Karpas-422 (cell line): Measurements from ENCODE around the gene ACACB. TPM values are rescaled to one million over a fixed set of nuclear protein-coding genes. Genes with fewer than 3 reads are reported as not detected.

ENCODE experiments used
- DNase-seq: peaks from one replicate; pipeline ENCODE4 v3.0.0-alpha.2; 2015
- H2AFZ ChIP-seq: fragments of 200-600 bp; sonication (generic); 2 replicates; pipeline ENCODE4 v1.6.1; 2014; ENCODE audit warnings: antibody characterized with exemption, low read length, mixed read lengths
- H3K27ac ChIP-seq: fragments of 200-600 bp; sonication (generic); 2 replicates; pipeline ENCODE4 v1.5.1; 2014; ENCODE audit warnings: mild to moderate bottlenecking, low read length, moderate library complexity
- H3K27me3 ChIP-seq: fragments of 200-600 bp; sonication (generic); 2 replicates; pipeline ENCODE4 v1.6.1; 2014; ENCODE audit warnings: low read length, mixed read lengths
- H3K36me3 ChIP-seq: fragments of 200-600 bp; sonication (generic); 2 replicates; pipeline ENCODE4 v1.6.1; 2014; ENCODE audit warnings: low read length, mixed read lengths; ENCODE audit not compliant: insufficient read depth
- H3K4me1 ChIP-seq: fragments of 200-600 bp; sonication (generic); 2 replicates; pipeline ENCODE4 v1.6.1; 2014; ENCODE audit warnings: mild to moderate bottlenecking, low read length, mixed read lengths
- H3K4me2 ChIP-seq: fragments of 200-600 bp; sonication (generic); 2 replicates; pipeline ENCODE4 v1.6.1; 2014; ENCODE audit warnings: low read length, low read depth, mild to moderate bottlenecking; ENCODE audit not compliant: poor library complexity, severe bottlenecking
- H3K4me3 ChIP-seq: fragments of 200-600 bp; sonication (generic); 2 replicates; pipeline ENCODE4 v1.5.1; 2014; ENCODE audit warnings: mild to moderate bottlenecking, antibody characterized with exemption, low read length, mixed read lengths
- H3K79me2 ChIP-seq: fragments of 200-600 bp; sonication (generic); 2 replicates; pipeline ENCODE4 v1.6.1; 2014; ENCODE audit warnings: mild to moderate bottlenecking, low read length, mixed read lengths
- H3K9ac ChIP-seq: fragments of 200-600 bp; sonication (generic); 2 replicates; pipeline ENCODE4 v1.6.0; 2014; ENCODE audit warnings: low read length
- H3K9me2 ChIP-seq: fragments of 200-600 bp; sonication (generic), shearing (Covaris generic); replicated peaks from 2 replicates; pipeline ENCODE4 v1.6.0; 2014; ENCODE audit warnings: mild to moderate bottlenecking, low read length, moderate library complexity; ENCODE audit not compliant: insufficient read depth
- H3K9me3 ChIP-seq: fragments of 300-700, 200-600 bp; sonication (generic); 2 replicates; pipeline ENCODE4 v1.6.1; 2014; ENCODE audit warnings: low read length, mixed read lengths
- H4K20me1 ChIP-seq: fragments of 200-600 bp; sonication (generic); 2 replicates; pipeline ENCODE4 v1.6.1; 2014; ENCODE audit warnings: mild to moderate bottlenecking, antibody characterized with exemption, low read length, low read depth; ENCODE audit not compliant: insufficient read depth
- total RNA-seq: library from RNA; depleted of rRNA; stranded (reverse); fragments of >200 nt; shearing (Covaris generic); gene quantifications from 2 replicates; pipeline ENCODE4 v1.2.3, GENCODE V29; 2014; ENCODE audit warnings: low replicate concordance

Gene ACACB
- total RNA-seq, 1 experiment from 2014 or later: 6.5 TPM

DNA sequence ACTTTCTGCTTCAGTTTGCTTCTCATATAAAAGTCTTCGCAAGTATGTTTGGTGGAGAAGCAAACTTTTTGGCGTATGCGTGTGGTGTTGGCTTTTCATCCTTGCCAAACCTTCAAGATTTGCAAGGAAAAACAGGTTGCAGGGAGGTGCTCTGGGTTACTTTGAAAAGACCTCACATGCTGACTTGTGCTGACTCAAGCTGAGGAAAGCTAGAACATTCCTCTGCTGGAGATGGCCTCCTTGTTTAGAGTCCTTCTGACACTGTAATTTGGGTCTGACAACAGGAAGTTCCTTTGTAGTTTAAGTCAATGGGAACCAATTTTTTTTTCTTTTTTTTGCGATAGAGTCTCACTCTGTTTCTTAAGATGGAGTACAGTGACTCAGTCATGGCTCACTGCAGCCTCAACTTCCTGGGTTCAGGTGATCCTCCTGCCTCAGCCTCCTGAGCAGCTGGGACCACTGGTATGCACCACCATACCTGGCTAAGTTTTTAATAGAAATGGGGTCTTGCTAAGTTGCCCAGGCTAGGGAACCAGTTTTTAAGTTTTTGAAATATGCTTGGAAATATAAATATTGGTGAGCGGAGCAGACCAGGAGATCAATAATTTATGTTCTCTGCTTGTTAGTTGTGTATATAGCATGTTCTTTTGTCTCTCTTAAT is 2.6 kb upstream of the ACACB start:
- Histone ChIP-seq H3K9ac (no peak overlapping the region), H3K4me1 (no peaks in the 10 kb centered on the region), H4K20me1 (no peaks in the 10 kb centered on the region), H3K27ac (no peak overlapping the region), H3K79me2 (no peaks in the 10 kb centered on the region), H3K4me3 (no peak overlapping the region), H3K9me2 (no peaks in the 10 kb centered on the region), H3K4me2 (no peak overlapping the region), H3K36me3 (no peaks in the 10 kb centered on the region), H3K27me3 (no peaks in the 10 kb centered on the region), H3K9me3 (no peaks in the 10 kb centered on the region), H2AFZ (no peak overlapping the region)
- no peak for DNase-seq

DNA sequence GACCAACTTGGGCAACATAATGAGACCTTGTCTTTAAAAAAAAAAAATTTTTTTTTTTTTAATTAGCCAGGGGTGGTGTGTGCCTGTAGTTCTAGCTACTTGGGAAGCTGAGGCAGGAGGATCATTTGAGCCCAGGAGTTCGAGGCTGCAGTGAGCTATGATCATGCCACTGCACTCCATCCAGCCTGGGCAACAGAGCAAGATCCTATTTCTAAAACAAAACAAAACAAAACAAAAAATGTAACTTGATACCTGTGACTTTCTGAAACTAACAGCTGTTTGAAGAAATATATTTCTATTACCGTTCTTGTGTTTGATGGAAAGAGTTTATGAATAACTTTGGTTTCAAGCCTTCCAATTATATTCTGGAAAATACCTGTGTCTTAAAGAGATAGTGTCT is 1.7 kb upstream of the ACACB start:
- H3K79me2 ChIP-seq: no peaks in the 10 kb centered on the region
- no peaks in the 10 kb centered on the region for H3K4me1 ChIP-seq
- no peaks in the 10 kb centered on the region for H4K20me1 ChIP-seq
- DNase-seq: no peak
- no peak overlapping the region for H3K4me2 ChIP-seq
- H3K9me2 ChIP-seq: no peaks in the 10 kb centered on the region
- H3K9me3 ChIP-seq: no peaks in the 10 kb centered on the region
- H3K9ac ChIP-seq: no peak overlapping the region
- H3K4me3 ChIP-seq: no peak overlapping the region
- no peak overlapping the region for H2AFZ ChIP-seq
- no peaks in the 10 kb centered on the region for H3K36me3 ChIP-seq
- H3K27me3 ChIP-seq: no peaks in the 10 kb centered on the region
- H3K27ac ChIP-seq: no peak overlapping the region

DNA sequence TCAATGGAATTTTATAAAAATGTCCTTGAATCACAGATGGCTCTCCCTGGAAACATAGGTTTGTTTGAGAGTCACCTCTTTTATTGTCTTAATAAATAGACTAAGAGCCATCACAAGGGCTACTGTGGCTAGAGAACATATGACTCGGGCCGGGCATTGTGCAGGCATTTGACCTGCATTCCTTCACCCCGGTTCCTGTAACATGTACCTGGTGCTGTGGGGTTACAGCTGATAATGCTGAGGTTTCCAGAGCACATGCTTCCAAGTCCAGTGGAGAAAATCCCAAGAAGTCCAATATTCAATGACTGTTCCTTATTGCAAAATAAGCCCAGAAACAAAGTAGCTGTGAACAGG is 1.0 kb upstream of the ACACB start:
- H4K20me1 ChIP-seq: no peaks in the 10 kb centered on the region
- H3K4me3 ChIP-seq: no peak overlapping the region
- no peaks in the 10 kb centered on the region for H3K79me2 ChIP-seq
- no peak for DNase-seq
- no peaks in the 10 kb centered on the region for H3K9me3 ChIP-seq
- H3K9me2 ChIP-seq: no peaks in the 10 kb centered on the region
- H3K4me2 ChIP-seq: no peak overlapping the region
- no peaks in the 10 kb centered on the region for H3K27me3 ChIP-seq
- no peak overlapping the region for H3K9ac ChIP-seq
- no peak overlapping the region for H3K27ac ChIP-seq
- no peaks in the 10 kb centered on the region for H3K36me3 ChIP-seq
- no peak overlapping the region for H2AFZ ChIP-seq
- H3K4me1 ChIP-seq: no peaks in the 10 kb centered on the region

DNA sequence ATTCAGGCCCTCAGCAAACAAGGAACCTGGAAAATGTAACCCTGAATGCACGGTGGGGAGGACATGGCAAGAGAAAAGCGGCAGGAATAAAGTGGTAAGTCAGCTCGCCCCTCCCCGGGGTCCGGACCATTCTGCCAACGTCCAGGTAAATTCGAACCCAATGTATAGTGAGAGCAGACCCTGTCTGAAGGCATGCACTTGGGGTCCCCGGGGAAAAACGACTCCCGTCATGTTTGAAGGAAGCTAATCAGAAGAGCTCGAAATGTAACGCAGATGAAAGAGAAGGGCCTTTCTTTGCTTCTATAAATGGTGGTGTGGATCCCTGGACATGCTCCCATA is 193 bp downstream of the ACACB start:
- Histone ChIP-seq H3K9me3 (no peaks in the 10 kb centered on the region), H3K27ac (no peak overlapping the region), H3K9me2 (no peaks in the 10 kb centered on the region), H4K20me1 (no peaks in the 10 kb centered on the region), H3K4me1 (no peaks in the 10 kb centered on the region), H3K36me3 (no peaks in the 10 kb centered on the region), H2AFZ (no peak overlapping the region), H3K79me2 (no peaks in the 10 kb centered on the region), H3K4me2 (no peak overlapping the region), H3K9ac (no peak overlapping the region), H3K27me3 (no peaks in the 10 kb centered on the region), H3K4me3 (no peak overlapping the region)
- DNase-seq: no peak

DNA sequence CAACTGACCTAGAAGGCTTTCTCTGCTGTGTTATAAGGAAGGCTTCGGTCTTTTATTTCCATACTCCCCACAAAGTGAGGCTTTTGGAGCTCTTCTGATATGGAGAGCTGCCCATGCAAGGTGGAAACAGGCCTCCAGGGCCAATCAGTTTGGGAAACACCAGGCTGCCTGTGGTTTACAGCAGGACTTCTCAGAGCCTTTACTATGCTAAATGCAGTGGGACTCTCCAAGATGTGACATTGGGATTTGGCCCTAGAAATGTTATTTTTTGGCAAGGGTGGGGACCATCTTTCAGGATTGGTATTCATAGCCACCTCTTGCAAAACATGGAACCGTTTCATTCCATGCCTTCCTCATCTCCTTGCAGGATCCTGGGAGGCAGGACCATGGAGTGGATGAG is 3.7 kb downstream of the ACACB start:
- Histone ChIP-seq H4K20me1 (no peaks in the 10 kb centered on the region), H3K4me1 (peaks cover 5% of the 10 kb centered on the region), H3K9ac (no peak overlapping the region), H3K9me3 (no peaks in the 10 kb centered on the region), H3K4me2 (no peak overlapping the region), H3K27ac (no peak overlapping the region), H3K36me3 (no peaks in the 10 kb centered on the region), H2AFZ (no peak overlapping the region; the same call in 1 of the 2 replicates), H3K79me2 (no peaks in the 10 kb centered on the region), H3K4me3 (no peak overlapping the region), H3K9me2 (no peaks in the 10 kb centered on the region), H3K27me3 (no peaks in the 10 kb centered on the region)
- no peak for DNase-seq

DNA sequence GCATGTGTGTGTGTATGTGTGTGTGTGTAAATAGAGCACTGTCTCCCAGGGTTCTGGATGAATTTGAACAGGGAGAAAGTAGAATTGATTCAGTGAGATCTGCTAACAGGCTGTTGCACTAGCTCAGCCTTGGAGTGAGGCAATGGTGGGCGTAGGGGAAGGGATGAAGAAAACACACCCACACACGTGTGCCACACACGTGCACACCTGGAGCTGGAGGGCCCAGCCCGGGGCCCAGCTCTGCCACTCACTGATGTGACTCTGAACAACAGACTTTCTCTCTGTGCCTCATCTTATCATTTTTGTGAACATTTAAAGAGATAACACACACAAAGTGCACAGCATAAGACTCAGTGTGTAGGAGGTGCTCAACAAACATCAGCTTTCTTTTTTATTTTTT is 4.2 kb downstream of the ACACB start:
- H3K27me3 ChIP-seq: no peaks in the 10 kb centered on the region
- DNase-seq: no peak
- H2AFZ ChIP-seq: no peak overlapping the region; the same call in 1 of the 2 replicates
- H3K9me3 ChIP-seq: no peaks in the 10 kb centered on the region
- no peak overlapping the region for H3K4me3 ChIP-seq
- H3K27ac ChIP-seq: no peak overlapping the region
- no peaks in the 10 kb centered on the region for H3K9me2 ChIP-seq
- no peak overlapping the region for H3K4me2 ChIP-seq
- no peak overlapping the region for H3K9ac ChIP-seq
- no peaks in the 10 kb centered on the region for H3K79me2 ChIP-seq
- peaks cover 5% of the 10 kb centered on the region for H3K4me1 ChIP-seq
- H4K20me1 ChIP-seq: no peaks in the 10 kb centered on the region
- H3K36me3 ChIP-seq: no peaks in the 10 kb centered on the region

DNA sequence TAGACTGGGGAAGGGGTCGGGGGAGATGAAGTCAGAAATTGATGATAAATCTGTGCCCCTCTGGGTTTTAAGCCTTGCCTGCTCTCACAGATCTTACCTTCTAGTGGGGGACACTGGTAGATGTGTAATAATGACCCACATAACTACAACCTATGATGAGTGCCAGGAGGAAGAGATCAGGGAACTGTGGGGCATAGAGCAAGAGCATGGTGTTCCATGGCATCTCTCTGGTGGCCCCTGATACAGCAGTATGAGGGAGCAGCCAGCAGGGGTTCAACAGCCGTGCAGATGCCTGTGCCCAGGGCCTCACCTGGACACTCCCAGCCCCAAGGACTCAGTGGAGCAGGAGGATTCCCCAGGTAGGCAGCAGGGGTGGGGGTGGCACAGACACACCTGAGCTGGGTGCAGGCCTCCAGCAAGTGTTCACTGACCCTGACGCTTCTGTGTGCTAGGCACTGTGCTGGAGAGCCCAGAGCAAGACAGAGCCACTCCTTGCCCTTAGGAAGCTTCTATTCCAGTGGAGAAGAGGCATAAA is 5.0 kb downstream of the ACACB start:
- no peaks in the 10 kb centered on the region for H4K20me1 ChIP-seq
- H3K79me2 ChIP-seq: no peaks in the 10 kb centered on the region
- no peaks in the 10 kb centered on the region for H3K9me3 ChIP-seq
- H3K4me3 ChIP-seq: no peak overlapping the region
- no peak overlapping the region for H2AFZ ChIP-seq
- no peak for DNase-seq
- H3K4me2 ChIP-seq: no peak overlapping the region
- H3K27ac ChIP-seq: no peak overlapping the region
- H3K4me1 ChIP-seq: peaks cover 5% of the 10 kb centered on the region
- no peak overlapping the region for H3K9ac ChIP-seq
- no peaks in the 10 kb centered on the region for H3K9me2 ChIP-seq
- no peaks in the 10 kb centered on the region for H3K36me3 ChIP-seq
- H3K27me3 ChIP-seq: no peaks in the 10 kb centered on the region

DNA sequence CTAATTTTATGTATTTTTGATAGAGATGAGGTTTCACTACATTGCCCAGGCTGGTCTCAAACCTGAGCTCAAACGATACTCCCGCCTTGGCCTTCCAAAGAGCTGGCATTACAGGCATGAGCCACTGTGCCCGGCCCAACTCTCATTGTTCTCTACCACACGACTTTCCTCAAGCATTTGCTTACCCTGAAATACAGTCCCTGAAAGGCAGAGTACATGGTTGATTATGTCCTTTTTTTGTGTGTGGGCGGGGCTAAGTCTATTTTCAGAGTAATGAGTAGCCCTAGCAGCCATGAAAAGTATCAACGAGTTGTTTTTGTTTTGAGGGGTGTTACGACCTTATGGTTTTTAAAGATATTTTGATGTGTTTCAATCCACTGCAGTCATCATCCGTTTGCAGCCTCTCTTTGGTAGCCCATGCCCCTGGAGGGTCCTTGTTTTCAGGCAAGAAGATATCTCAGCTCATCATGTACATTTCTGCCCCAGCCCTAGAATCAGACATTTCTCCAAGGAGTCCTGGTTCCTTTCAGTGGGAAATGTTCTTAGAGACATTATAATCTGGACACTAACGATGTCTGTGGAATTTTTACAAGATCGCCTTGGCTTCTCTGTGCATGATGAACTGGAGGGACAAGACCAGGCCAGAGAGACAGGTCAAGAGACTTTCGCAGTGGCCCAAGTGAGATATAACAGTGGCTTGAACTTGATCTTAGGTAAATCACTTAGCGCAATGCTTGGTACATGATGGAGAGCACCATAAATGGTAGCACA is 8.7 kb downstream of the ACACB start:
- H3K9me2 ChIP-seq: no peaks in the 10 kb centered on the region
- no peak overlapping the region for H3K4me2 ChIP-seq
- no peaks in the 10 kb centered on the region for H3K9me3 ChIP-seq
- H3K79me2 ChIP-seq: no peaks in the 10 kb centered on the region
- no peak overlapping the region for H2AFZ ChIP-seq
- H3K36me3 ChIP-seq: no peaks in the 10 kb centered on the region
- no peaks in the 10 kb centered on the region for H4K20me1 ChIP-seq
- no peak overlapping the region for H3K27ac ChIP-seq
- no peak for DNase-seq
- no peaks in the 10 kb centered on the region for H3K27me3 ChIP-seq
- H3K4me1 ChIP-seq: peaks cover 5% of the 10 kb centered on the region
- H3K9ac ChIP-seq: no peak overlapping the region
- H3K4me3 ChIP-seq: no peak overlapping the region
